Measurements from ENCODE around the gene HSD17B4.
"Not testable (repeated sequence)": the region's sequence is repeated elsewhere in the genome, so short reads cannot be mapped to it uniquely, and the experiment has no call there.

Gene HSD17B4

GRCh38 chr5:119476341-119476740 lies 24.0 kb downstream of the HSD17B4 start:
- DNase-seq (ENCODE audit: extremely low read depth in 1 of 2, low read depth in 1 of 2), result no peak

DNA sequence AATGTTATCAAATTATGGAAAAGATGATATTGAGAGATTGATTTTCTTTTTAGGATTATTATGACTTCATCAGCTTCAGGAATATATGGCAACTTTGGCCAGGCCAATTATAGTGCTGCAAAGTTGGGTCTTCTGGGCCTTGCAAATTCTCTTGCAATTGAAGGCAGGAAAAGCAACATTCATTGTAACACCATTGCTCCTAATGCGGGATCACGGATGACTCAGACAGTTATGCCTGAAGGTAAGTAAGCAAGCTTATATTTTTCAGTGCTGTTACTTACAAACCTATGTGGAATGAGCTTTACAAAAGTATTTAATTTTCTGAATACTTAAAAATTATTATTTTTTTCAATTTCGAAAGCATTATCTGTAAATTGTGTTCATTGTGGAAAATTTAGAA lies 26.5 kb downstream of the HSD17B4 start:
- DNase-seq (ENCODE audit: extremely low read depth in 1 of 2, low read depth in 1 of 2), result no peak

DNA sequence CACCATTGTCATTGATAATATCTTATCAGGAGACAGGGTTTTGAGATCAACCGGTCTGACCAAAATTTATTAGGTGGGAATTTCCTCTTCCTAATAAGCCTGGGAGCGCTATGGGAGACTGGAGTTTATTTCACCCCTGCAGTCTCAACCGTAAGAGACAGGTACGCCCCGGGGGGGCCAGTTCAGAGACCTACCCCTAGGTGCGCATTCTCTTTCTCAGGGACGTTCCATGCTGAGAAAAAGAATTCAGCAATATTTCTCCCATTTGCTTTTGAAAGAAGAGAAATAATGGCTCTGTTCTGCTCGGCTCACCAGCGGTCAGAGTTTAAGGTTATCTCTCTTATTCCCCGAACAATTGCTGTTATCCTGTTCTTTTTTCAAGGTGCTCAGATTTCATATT lies 28.3 kb downstream of the HSD17B4 start:
- DNase-seq (ENCODE audit: extremely low read depth in 1 of 2, low read depth in 1 of 2), result not testable (repeated sequence)

- no peak for DNase-seq (ENCODE audit: extremely low read depth in 1 of 2, low read depth in 1 of 2)
Measured at GRCh38 chr5:119483155-119483554, 30.9 kb downstream of the HSD17B4 start.

- no peak for DNase-seq (ENCODE audit: extremely low read depth in 1 of 2, low read depth in 1 of 2)
Measured at GRCh38 chr5:119484884-119485283, 32.6 kb downstream of the HSD17B4 start.

GRCh38 chr5:119501671-119502179 lies 49.4 kb downstream of the HSD17B4 start:
- DNase-seq (ENCODE audit: extremely low read depth in 1 of 2, low read depth in 1 of 2), result no peak

DNA sequence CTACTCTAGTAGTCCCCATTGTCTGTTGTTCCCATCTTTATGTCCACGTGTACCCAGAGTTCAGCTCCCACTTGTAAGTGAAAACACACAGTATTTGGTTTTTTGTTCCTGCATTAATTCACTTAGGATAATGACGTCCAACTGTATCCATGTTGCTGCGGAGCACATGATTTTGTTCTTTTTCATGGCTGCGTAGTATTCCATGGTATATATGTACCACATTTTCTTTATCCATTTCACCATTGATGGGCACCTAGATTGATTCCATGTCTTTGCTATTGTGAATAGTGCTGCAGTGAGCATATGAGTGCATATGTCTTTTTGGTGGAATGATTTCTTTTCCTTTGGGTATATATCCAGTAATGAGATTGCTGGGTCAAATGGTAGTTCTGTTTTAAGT lies 51.6 kb downstream of the HSD17B4 start:
- DNase-seq (ENCODE audit: extremely low read depth in 1 of 2, low read depth in 1 of 2), result not testable (repeated sequence)

GRCh38 chr5:119512277-119512676 lies 60.0 kb downstream of the HSD17B4 start:
- DNase-seq (ENCODE audit: extremely low read depth in 1 of 2, low read depth in 1 of 2), result no peak

DNA sequence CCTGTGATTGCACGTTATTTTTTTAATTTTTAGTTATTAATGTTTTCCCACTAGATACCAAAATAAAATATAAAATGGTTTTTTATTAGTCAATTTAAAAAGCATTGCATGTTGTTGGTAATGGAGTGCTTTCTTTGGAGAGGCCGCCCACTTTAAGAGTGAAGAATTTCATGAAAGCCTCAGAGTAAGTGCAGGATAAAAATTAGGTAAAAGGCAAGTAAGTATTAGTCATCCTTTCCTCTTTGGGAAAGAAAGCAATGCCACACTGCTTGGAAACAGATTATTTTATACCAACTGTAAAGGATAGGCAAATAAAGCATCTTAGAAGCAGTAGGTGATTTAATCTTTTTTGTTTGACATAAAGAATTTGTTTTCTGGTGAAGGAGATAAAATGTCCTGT lies 62.9 kb downstream of the HSD17B4 start:
- DNase-seq (ENCODE audit: extremely low read depth in 1 of 2, low read depth in 1 of 2), result no peak

DNA sequence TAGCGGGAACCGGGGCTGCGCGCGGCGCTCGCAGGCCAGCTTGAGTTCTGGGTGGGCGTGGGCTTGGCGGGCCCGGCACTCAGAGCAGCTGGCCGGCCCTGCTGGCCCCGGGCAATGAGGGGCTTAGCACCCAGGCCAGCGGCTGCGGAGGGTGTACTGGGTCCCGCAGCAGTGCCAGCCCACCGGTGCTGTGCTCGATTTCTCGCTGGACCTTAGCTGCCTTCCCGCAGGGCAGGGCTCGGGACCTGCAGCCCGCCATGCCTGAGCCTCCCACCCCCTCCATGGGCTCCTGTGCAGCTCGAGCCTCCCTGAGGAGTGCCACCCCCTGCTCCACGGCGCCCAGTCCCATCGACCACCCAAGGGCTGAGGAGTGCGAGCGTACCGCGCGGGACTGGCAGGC lies 64.8 kb downstream of the HSD17B4 start:
- not testable (repeated sequence) for DNase-seq (ENCODE audit: extremely low read depth in 1 of 2, low read depth in 1 of 2)

- DNase-seq (ENCODE audit: extremely low read depth in 1 of 2, low read depth in 1 of 2), result no peak
Measured at GRCh38 chr5:119521232-119521631, 68.9 kb downstream of the HSD17B4 start.

GRCh38 chr5:119522841-119523240 lies 70.5 kb downstream of the HSD17B4 start:
- DNase-seq (ENCODE audit: extremely low read depth in 1 of 2, low read depth in 1 of 2), result no peak

GRCh38 chr5:119524485-119524884 lies 72.2 kb downstream of the HSD17B4 start:
- DNase-seq (ENCODE audit: extremely low read depth in 1 of 2, low read depth in 1 of 2), result no peak

DNA sequence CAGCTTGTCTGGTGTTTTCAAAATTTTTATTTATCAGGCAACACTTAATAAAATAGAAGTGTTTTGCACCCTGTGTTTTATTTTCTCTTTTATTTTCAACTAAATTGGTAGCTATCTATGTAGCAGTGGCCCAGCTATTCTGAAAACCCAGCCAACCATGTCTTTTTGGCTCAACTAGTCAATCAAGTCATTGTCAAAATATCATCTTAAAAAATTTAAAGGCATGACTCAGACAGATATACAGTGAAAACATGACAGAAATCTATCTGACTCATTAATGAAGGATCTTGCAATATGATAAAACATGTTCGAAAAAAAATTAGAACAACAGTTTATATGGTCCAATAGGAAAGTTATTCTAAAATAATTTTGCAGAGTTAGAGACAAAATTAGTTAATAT lies 75.1 kb downstream of the HSD17B4 start:
- no peak for DNase-seq (ENCODE audit: extremely low read depth in 1 of 2, low read depth in 1 of 2)

DNA sequence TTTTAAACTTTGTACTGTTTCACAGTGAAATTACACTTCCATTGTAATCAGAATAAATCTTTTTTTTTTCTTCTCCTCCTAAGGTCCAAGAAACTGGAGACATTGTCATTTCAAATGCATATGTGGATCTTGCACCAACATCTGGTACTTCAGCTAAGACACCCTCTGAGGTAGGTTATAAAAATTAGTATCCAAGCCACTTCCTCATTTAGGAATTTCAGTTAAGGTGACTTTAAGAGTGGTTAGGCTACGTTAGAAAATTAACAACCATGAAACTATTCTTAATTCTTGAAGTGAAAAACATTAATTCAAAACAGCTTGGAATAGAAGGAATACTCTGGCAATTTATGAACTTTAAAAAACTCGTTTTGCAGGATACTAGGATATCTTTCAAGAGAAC lies 77.5 kb downstream of the HSD17B4 start:
- DNase-seq (ENCODE audit: extremely low read depth in 1 of 2, low read depth in 1 of 2), result no peak

DNA sequence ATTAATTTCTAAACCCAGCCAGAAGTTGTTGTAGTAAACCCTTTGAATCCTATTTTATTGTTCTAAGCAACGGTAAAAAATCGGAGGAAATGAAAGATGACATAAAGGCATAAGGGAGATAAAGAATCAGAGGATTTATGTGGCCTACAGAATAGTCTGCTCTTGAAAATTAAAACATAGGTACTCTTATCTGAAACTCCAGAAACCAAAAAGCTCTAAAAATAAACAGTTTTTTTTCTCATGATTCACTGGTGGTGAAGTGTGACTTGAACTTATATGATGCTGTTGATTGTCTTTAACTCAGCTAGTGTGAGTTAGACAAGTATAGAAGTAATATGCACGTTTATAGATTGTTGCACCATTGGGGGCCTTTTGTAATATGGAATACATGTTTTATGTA lies 80.3 kb downstream of the HSD17B4 start:
- DNase-seq (ENCODE audit: extremely low read depth in 1 of 2, low read depth in 1 of 2), result no peak

- DNase-seq (ENCODE audit: extremely low read depth in 1 of 2, low read depth in 1 of 2), result no peak
Measured at GRCh38 chr5:119537704-119538103, 85.4 kb downstream of the HSD17B4 start.

- no peak for DNase-seq (ENCODE audit: extremely low read depth in 1 of 2, low read depth in 1 of 2)
Measured at GRCh38 chr5:119541716-119542115, 89.4 kb downstream of the HSD17B4 start.

- no peak for DNase-seq (ENCODE audit: extremely low read depth in 1 of 2, low read depth in 1 of 2)
Measured at GRCh38 chr5:119551819-119552218, 99.5 kb downstream of the HSD17B4 start.

GRCh38 chr5:119554597-119554996 lies 102.3 kb downstream of the HSD17B4 start:
- no peak for DNase-seq (ENCODE audit: extremely low read depth in 1 of 2, low read depth in 1 of 2)

GRCh38 chr5:119570910-119571309 lies 118.6 kb downstream of the HSD17B4 start:
- no peak for DNase-seq (ENCODE audit: extremely low read depth in 1 of 2, low read depth in 1 of 2)

DNA sequence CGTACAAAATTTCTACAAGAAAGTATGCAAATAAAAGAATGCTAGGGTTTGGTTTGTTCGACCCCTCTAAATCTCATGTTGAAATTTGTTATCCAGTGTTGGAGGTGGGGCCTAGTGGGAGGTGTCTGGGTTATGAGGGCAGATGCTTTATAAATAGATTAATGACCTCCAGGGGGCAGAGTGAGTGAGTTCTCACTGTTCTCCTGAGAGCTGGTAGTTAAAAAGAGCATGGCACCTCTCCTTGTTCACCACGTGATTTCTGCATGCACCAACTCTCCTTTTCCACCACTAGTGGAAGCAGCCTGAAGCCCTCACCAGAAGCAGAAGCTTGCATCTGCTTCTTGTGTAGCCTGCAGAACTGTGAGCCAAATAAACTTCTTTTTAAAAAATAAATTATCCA lies 126.6 kb downstream of the HSD17B4 start:
- DNase-seq (ENCODE audit: extremely low read depth in 1 of 2, low read depth in 1 of 2), result no peak

DNA sequence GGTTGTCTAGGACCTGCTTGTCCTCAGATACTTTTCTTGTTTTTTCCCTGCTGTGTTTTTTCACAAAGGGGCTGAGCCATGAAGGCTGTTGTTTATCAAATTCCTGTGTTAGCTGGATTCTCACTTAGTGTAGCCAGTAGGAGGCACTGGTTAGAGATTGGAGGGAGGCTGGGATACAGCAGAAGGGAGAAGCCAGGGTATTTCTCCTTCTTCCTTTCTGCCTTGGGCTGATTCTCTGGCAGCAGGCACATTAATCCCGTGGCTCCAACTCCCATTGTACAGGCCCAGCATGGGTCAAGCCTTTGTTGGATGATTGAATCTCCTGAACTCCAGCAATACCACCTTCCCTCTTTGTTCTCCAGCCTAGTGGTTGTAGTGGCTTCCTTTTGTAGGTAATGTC lies 130.7 kb downstream of the HSD17B4 start:
- DNase-seq (ENCODE audit: extremely low read depth in 1 of 2, low read depth in 1 of 2), result no peak

- DNase-seq (ENCODE audit: extremely low read depth in 1 of 2, low read depth in 1 of 2), result no peak
Measured at GRCh38 chr5:119583684-119584083, 131.4 kb downstream of the HSD17B4 start.

Measured in stimulated activated CD8-positive, alpha-beta memory T cell treated with anti-CD3 and anti-CD28 coated beads, Interleukin-7, amount 100 ng/mL, for 48 hours (primary cell).